IPS-NIHi7 (cell line): ENCODE data around the gene TECPR2.
"Not testable (repeated sequence)": the region's sequence is repeated elsewhere in the genome, so short reads cannot be mapped to it uniquely, and the experiment has no call there.

Source experiments
- DNase-seq: peaks from one replicate; pipeline ENCODE4 v3.0.0; 2012; ENCODE audit warnings: mixed read lengths; ENCODE audit errors: extremely low spot score

Gene TECPR2

DNA sequence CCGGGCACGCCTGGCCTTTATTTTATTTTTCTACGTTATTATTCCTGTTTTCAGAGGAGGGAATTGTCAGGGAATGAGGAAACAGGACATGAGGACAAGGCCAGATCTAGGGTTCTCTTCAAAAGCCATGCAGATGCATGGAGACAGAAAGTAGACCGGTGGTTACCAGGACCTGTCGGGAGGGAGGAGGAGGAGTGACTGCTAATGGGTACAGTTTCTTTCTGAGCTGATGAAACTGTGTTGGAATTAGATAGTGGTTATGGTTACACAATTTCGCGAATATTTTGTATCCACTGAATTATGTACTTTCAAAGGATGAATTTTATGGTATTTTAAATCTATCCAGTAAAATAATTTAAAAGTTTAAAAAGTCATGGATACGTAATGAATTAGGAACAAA is 31.9 kb upstream of the TECPR2 start:
- DNase-seq, result no peak

DNA sequence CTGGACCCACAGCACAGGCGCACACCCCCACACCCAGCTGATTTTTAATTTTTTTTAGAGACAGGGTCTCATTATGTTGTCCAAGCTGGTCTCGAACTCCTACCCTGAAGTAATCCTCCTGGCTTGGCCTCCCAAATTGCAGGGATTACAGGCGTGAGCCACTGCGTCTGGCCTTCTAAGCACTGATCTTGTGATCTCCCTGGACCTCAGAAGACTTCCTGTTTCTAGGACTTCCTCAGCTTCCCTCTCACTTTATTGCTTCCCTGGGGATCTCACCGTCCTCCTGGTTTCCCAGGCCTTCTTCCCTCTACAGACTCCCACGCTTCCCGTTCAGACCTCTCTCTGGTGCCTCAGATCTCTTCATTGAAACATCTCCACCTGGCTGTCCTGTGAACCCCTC is 29.4 kb upstream of the TECPR2 start:
- DNase-seq, result no peak

DNA sequence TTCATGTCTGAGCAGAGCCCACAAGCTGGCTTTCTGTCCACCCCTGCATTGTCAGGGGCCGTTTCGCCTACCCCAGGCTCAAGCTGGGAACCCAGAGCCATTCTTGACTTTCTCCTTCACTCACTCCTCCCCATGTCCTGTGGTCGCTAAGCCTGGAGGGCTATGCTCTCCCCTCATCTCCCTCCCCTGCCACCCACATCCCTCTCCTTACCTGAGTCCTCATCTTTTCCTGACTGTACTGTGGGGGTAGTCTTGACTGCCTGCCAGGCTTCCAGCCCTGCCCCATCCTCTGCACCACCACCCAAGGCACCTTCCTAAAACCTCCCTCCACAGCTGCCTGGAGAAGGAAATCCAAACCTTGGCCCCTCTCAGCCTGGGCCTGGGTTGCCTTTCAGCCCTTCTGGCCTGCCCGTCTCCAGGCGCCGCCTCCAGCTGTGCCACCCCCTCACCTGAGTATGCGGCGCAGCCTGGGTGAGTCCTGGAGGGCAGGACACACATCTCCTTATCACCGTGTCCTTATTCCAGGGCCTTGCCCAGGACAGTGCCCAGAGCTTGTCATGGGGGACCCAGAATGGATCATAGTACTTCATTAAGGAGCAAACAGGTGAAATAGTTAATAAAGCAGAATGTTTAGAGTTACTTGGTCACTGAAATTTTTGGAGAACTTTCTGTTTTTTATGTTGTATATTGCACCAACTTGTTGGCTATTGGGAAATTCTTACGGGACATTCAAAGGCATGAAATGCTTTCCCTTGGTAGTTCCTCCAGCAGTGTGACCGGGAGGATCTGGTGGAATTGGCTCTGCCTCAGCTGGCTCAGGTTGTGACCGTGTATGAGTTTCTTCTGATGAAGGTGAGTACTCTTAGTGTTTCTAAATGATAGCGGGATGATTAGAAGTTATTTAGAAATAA is 28.7 kb upstream of the TECPR2 start:
- DNase-seq, result no peak

DNA sequence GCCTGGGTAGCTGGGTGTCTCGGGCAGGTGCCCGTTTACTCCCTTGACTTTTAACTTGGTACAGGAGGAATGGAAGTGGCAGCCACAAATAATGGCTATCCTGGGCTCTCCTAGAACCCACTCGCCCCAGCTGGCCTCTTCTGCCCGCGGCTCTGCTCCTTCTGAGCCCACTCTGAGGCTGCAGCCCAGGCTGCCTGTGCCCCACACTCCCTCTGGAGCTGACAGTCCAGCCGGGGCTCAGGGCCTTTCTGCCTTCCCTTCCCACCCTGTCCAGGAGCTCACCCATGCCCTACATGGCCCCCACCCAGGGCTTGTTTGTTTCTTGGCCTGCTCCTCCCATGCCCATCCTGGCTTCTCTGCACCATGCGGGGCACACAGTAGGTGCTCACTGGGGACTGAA is 27.6 kb upstream of the TECPR2 start:
- no peak for DNase-seq

DNA sequence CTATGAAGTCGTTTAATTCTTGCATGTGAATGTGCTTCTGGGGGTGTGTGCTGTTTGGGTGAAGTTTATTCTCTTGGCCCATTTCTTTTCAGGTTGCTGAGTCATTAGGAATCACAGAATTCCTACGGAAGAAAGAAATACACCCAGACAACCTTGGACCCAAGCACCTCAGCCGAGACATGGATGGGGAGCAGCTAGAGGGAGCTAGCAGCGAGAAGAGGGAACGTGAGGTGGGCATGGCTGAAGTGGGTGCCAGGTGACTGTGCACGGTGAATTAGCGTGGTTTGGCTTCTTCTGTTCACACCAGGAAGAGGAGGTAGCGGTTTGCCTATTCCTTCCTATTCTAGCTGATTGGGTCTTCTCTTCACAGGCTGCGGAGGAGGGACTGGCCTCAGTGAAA is 24.0 kb upstream of the TECPR2 start:
- DNase-seq, result no peak

DNA sequence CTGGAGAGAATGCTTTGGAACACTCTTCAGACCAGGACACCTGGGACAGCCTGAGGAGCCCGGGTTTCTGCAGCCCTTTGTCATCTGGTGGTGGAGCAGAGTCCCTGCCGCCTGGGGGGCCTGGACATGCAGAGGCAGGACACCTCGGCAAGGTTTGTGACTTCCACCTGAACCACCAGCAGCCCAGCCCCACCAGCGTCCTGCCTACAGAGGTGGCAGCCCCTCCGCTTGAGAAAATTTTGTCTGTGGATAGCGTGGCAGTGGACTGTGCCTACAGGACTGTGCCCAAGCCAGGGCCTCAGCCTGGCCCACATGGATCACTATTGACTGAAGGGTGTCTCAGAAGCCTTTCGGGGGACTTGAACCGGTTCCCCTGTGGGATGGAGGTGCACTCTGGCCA is 21.2 kb upstream of the TECPR2 start:
- no peak for DNase-seq

DNA sequence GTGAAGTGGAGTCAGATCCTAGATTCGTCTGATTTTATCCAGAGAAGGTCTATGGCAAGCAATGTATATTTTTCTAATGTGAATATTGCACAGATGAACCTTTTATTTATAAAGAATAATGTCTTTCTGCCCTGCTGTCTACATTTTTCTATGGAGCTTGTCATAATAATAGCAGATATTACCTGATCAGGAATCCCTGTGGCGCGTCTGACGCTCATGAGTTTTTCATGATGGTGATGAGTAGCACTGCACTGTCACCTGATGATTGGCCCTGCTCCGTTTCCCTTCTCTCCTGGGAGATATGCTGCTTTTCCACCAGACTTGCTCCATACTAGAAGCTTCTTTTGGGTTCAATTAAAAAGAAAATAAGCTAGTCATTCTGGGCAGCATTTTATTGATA is 20.5 kb upstream of the TECPR2 start:
- DNase-seq, result no peak

DNA sequence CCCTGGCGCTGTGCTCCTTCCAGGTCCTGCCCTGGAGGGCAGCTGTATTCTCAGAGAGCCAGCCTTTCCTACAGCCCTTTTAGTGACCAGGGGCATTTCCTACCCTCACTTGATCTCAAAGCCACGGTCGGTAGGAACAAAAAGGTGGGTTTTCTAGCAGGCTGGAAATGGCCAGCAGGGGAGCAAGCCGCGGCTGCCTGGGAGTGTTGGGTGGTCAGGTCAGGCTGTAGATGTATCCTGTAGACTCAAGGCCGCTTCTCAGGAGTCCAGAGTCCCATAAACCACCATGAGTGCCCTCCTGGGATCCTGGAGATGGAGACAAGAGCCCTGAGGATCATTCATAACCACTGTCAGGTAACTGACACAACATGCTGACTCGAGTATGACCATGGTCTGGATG is 18.7 kb upstream of the TECPR2 start:
- no peak for DNase-seq

DNA sequence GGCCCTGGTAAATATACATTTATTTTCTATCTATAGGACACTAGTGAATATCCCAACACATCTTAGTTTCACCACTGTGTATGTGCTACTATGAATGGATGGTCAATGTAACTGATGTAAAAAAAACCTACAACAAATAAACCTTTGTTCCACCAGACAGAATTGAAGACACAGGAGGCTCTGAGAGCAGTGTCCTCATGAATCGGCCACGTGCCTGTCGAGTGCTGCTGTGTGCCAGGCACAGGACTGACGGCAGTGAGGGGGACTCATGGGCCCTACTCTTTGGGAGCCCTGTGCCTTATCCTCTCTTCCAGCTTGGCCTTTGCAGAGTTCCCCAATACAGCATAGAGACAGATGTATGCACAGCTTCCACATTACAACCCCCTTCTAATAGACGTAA is 18.3 kb upstream of the TECPR2 start:
- no peak for DNase-seq

DNA sequence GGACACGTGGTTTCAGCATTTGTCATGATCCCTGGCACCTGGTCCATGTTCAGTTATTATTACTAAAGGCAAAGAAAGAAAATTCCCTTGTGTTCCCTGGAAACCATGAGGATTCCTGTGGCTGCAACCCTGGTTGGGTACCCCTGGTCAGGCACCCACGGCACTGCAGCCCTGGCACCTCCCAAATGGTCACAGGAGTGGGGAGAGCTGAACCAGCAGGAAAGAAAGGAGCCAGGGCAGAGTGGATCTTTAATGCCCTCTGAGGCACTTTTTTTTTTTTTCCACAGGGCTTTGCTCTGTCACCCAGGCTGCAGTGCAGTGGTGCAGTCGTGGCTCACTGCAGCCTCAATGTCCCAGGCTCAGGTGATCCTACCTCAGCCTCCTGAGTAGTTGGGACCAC is 17.5 kb upstream of the TECPR2 start:
- no peak for DNase-seq

DNA sequence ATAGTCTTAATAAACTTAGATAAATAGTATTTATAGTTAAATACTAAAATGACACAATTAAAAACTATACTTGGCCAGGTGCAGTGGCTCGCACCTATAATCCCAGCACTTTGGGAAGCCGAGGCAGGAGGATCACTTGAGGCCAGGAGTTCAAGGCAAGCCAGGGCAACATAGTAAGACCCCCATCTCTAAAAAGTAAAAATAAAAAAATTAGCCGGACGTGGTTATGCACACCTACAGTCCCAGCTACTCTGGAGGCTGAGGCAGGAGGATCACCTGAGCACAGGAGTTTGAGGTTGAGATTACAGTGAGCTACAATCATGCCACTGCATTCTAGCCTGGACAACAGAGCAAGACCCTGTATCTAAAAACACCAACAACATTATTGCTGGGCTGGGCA is 16.1 kb upstream of the TECPR2 start:
- DNase-seq, result no peak

DNA sequence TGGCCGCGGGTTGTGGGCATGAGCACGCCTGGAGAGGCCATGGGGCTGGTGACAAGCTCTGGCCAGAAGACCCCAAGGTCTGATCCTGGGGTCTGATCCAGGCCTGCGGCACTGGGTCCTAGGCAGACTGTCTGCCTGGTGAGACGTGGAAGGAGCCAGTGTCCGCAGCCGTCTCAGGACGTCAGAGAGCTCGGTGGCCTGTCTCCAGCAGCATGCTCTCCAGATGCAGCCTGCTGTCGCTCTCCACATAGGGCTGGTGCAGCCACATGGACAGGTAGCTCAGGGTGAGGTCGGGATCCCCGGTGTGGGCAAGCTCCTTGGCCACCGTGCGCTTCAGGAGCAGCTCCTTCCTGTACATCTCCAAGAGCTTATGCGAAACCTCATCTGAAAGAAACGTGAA is 14.4 kb upstream of the TECPR2 start:
- DNase-seq, result no peak

DNA sequence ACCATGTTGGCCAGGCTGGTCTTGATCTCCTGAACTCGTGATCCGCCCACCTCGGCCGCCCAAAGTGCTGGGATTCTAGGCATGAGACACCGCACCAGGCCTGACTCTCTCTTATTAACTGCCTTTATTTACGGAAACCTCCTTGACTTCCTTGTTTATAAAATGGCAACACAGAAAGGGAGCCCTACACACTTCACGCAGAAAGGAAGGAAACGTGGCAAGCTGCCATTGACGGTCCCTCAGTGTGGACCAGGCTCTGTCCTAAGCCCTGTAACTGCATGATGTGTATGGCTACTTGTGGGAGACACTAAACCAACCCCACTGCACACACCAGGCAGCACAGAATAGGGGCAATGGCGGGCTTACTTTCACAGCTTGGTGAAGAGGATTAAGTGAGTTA is 11.7 kb upstream of the TECPR2 start:
- no peak for DNase-seq

DNA sequence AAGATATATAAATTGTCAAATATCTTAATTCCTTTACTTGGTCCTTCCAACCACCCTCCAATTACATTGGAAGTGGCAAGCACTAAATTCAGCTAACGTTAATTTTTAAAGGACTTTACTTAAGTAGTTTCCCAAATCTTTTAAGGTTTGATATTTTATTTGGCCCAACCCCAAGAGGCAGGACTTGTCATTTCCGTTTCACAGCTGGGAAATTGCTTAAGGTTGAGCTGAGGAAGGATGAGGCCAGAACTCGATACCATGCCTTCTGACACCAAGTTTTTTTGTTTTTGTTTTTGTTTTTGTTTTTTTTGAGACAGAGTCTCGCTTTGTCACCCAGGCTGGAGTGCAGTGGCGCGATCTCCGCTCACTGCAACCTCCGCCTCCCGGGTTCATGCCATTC is 11.1 kb upstream of the TECPR2 start:
- not testable (repeated sequence) for DNase-seq

DNA sequence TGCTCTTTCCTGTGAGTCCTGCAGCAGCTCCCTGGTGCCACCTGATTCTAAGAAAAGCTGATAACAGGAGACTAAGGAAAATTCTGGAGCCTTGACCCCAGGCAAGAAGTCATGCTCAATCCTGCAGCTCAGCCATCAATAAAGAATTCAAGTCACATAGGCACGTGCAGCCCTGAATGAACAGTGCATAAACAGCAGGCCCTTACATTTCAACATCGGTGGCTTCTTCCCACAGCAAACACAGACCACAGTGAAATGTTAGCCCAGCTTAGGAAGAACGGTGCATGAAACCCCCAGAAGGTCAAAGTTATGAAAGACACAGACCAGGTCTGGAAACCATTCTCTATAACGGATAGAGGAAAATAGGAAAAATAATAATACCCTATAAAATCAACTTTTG is 10.5 kb upstream of the TECPR2 start:
- DNase-seq, result no peak

DNA sequence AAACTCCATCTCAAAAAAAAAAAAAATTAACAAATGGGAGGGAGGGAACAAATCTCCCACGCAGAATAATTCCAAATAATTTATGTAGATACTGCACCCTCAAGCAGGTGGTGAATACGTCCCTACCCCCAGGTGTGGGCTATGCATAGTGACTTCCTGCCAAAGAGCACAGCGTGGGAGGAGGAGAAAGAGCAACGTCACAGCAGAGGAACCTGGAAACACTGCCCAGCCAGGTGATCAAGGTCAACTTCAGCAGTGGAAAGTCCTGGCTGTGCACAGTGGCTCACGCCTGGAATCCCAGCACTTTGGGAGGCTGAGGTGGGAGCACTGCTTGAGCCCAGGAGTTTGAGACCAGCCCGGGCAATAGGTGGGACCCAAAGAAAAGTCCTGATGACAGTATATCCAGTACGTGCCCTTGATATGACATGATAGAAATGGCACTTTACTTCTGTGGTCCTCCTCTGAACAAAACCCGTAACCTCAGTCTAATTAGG is 9.6 kb upstream of the TECPR2 start:
- no peak for DNase-seq

DNA sequence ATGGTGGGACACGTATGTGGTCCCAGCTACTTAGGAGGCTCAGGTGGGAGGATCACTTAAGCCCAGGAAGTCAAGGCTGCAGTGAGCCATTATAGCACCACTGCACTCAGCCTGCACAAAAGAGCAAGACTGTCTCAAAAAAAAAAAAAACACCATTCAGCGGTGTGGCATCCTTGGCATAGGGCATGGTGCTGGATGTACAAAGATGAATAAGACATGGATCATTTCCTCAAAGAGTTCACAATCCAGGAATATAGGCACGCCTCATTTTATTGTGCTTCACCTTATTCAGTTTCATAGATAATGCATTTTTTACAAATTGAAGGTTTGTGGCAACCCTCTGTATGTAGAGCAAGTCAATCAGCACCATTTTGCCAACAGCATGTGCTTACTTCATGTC is 6.5 kb upstream of the TECPR2 start:
- DNase-seq, result no peak

DNA sequence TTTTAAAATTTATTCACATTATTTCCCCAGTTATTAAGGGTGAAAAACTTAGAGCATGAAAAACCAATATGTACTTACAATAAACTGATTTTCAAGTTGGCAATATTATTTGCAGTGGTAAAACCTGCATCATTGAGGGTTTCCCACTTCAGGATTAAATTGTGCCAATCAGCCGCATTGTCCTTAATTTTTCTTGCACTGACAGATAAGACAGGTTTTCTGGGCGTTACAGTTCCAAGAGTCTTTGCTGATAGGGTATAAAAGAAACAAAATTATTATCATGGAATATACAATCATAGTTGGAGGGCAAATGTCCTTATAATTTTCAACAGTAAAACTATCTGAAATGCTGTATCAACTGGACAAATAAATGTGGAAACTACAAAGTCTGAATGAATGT is 3.4 kb upstream of the TECPR2 start:
- no peak for DNase-seq

DNA sequence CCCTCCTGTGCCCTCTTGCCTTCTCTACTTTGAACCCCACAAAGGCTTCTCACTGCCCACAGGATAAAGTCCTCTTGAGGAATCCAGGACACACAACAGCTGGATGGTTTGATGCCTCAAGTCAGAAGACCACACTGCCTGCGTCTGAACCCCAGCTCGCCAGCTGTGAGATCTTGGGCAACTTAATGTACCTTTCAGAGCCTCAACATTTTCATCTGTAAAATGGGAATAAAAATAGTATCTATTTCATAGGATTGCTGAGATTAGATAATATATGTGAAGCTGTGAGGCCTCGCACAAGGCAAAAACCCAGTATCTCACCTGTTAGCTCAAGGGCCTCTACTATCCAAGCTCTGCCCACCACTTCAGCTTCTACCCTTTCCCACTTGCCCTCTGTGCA is 2.4 kb upstream of the TECPR2 start:
- DNase-seq, result no peak

DNA sequence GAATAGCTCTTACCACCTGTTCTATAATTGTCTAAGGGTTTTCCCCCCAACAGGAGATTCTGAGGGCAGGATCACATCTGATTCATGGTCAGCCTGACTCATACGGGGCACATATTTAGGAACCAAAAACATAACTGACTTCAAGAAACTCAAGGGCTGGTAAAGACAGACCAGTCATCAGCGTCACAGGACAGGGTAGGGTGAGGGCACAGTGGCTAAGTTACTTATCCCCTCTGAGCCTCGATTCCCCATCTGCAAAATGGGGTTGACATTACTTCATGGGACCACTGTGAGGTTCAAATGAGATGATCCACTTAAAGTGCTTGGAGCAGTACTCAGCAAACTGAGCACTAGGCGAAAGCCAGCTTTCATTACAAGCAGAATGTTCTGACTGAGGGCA is 657 bp upstream of the TECPR2 start:
- no peak for DNase-seq

DNA sequence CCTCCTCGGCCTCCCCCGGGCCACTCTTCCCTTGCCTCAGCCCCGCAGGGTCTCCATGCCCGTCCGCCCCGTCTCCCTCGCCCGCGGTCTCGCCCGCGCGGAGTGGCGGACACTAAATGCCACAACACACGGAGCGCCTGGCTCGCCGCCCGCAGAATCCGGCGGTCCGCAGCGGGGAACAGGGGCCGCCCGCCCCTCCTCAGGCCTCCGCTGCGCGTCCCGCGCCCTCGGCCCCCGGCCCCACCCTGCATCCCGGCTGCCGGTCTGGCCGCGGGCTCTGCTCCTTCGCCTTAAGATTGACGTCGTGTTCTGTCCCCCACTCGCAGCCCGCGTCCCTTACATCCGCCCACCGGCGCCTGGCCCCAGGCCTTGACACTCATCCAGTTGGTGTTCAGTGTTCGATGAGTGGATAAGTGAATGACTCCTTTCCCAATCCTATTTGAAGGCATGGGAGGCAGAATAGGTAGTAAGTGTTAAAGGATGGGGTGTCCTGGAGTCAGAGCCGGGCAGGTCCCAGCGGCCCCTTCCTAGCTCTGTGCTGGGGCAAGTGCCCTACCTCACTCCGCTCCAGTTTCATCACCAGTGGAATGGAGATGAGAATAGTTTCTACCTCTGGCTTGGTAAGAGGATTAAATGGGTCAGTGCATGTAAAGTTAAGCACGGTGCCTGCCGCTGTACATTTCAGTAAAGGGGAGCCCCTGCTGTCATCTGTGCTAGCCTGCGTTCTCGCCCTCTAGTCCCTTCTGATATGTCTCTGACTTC is 622 bp downstream of the TECPR2 start:
- peak; percentile 31 for DNase-seq

DNA sequence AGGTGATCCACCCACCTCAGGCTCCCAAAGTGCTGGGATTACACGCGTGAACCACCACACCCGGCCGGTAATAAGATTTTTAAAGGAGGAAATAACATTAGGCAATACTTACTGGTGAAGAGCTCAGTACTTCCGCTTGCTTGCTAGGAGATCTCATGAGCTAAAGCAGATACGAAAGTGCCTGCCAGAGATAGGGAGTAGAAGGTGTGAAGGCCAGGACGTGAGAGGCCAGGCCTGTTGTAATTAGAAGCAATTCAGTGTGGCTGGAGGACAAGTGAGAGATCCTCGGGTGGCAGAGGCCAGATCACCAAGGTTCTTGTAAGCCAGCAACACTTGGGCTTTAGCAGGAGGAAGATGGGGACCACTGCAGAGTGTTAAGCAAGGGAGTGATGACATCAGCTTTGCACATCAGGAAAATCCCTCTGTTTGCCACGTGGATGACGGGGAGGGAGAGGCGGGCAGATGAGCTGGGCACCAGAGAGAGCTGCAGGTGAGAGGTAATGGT is 7.6 kb downstream of the TECPR2 start:
- DNase-seq, result no peak

DNA sequence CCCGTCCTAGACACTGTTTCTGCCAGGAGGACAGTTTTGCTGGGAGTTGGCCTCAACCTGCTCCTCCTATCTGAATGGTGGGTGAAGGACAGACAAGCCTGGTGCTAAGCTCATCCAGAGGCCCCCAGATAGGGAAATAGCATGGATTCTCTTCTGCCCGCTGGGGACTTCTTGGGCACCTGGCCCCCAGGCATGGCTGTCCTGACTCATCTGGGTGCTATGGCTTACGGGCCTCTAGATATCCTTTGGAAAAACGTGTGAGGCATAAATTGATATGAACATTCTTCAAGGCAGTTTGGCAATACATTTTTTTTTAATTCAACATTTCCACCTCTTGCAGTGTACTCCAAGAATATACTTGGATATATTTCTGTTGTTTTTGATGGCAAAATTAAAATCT is 8.6 kb downstream of the TECPR2 start:
- DNase-seq, result no peak
